Bronchial epithelial cell (primary cell): ENCODE data around the gene CTU2. TPM values are rescaled to one million over a fixed set of nuclear protein-coding genes. Genes with fewer than 3 reads are reported as not detected.
A peak's percentile ranks its signal among the peaks of the same experiment; 100 is the strongest.

Source experiments
- DNase-seq: peaks from one replicate; pipeline ENCODE4 v3.0.0-alpha.2; 2010; ENCODE audit warnings: low read depth
- FAIRE-seq: peaks from 2 replicates; lab custom pipeline; 2011; peaks lifted over from hg19 to GRCh38; lab: Jason Lieb, UNC
- H3K27me3 ChIP-seq: 2 replicates; pipeline ENCODE4 v1.5.1; 2011; ENCODE audit warnings: low read length; ENCODE audit not compliant: control insufficient read depth, insufficient read depth
- H3K36me3 ChIP-seq: 2 replicates; pipeline ENCODE4 v1.5.1; 2011; ENCODE audit warnings: low read length; ENCODE audit not compliant: control insufficient read depth, insufficient read depth
- H3K4me3 ChIP-seq: 2 replicates; pipeline ENCODE4 v1.5.1; 2011; ENCODE audit warnings: mild to moderate bottlenecking, low read depth, low read length, control low read depth
- CTCF ChIP-seq: IDR thresholded peaks from 2 replicates; pipeline ENCODE4 v1.5.1; 2011; ENCODE audit warnings: mild to moderate bottlenecking, moderate library complexity, low read length, control low read depth, inconsistent platforms; ENCODE audit not compliant: insufficient read depth, severe bottlenecking
- total RNA-seq: library from RNA; depleted of rRNA; stranded (reverse); fragments of >200 nt; gene quantifications from 2 replicates; pipeline ENCODE4 v1.2.1, GENCODE V29; 2014

CTU2 gene
- total RNA-seq, 1 donor from 2014 or later, result 31.1 TPM

GRCh38 chr16:88669980-88670379 lies 36.3 kb upstream of the CTU2 start:
- no peaks in the 10 kb centered on the region for H3K27me3 ChIP-seq
- no peaks in the 10 kb centered on the region for H3K36me3 ChIP-seq
- DNase-seq, result no peak
- no peak for TF ChIP-seq CTCF
- no peak overlapping the region for H3K4me3 ChIP-seq
- FAIRE-seq, result no peak

GRCh38 chr16:88671806-88672205 lies 34.5 kb upstream of the CTU2 start:
- FAIRE-seq (no peak), DNase-seq (no peak)

GRCh38 chr16:88672776-88673175 lies 33.5 kb upstream of the CTU2 start:
- FAIRE-seq (no peak), DNase-seq (peak; percentile 12)
- Histone ChIP-seq H3K4me3 (no peak overlapping the region), H3K27me3 (no peaks in the 10 kb centered on the region), H3K36me3 (no peaks in the 10 kb centered on the region)
- TF ChIP-seq CTCF, result peak; percentile 67

More at GRCh38 chr16:88671806-88672205, 34.5 kb upstream of the CTU2 start:
- TF ChIP-seq CTCF, result no peak
- no peaks in the 10 kb centered on the region for H3K36me3 ChIP-seq
- no peaks in the 10 kb centered on the region for H3K27me3 ChIP-seq
- no peak overlapping the region for H3K4me3 ChIP-seq

GRCh38 chr16:88673716-88674379 lies 32.5 kb upstream of the CTU2 start:
- DNase-seq, result no peak
- Histone ChIP-seq H3K4me3 (no peak overlapping the region), H3K27me3 (peaks cover 5% of the 10 kb centered on the region), H3K36me3 (no peaks in the 10 kb centered on the region)
- TF ChIP-seq CTCF, result no peak
- FAIRE-seq, result no peak

- Histone ChIP-seq H3K27me3 (peaks cover 8% of the 10 kb centered on the region), H3K36me3 (no peaks in the 10 kb centered on the region), H3K4me3 (no peak overlapping the region)
- no peak for FAIRE-seq
- TF ChIP-seq CTCF, result no peak
- no peak for DNase-seq
Observed at GRCh38 chr16:88676502-88677242, 29.6 kb upstream of the CTU2 start.

GRCh38 chr16:88677721-88678120 lies 28.6 kb upstream of the CTU2 start:
- TF ChIP-seq CTCF, result no peak
- FAIRE-seq (no peak), DNase-seq (no peak)
- H3K4me3 ChIP-seq, result no peak overlapping the region
- H3K27me3 ChIP-seq, result peaks cover 10% of the 10 kb centered on the region
- H3K36me3 ChIP-seq, result no peaks in the 10 kb centered on the region
